GM19395 (cell line): ENCODE data around the gene SYNDIG1.
"Not testable (repeated sequence)": the region's sequence is repeated elsewhere in the genome, so short reads cannot be mapped to it uniquely, and the experiment has no call there.

Source experiments
- ATAC-seq: cut with Tn5 transposase; IDR thresholded peaks from one replicate; pipeline ENCODE4 v1.9.1; 2021; ENCODE audit warnings: mild to moderate bottlenecking, moderate library complexity; ENCODE audit not compliant: unreplicated experiment

The SYNDIG1 gene

GRCh38 chr20:24608926-24609667 lies 139.7 kb downstream of the SYNDIG1 start:
- peak; percentile 73 for ATAC-seq

DNA sequence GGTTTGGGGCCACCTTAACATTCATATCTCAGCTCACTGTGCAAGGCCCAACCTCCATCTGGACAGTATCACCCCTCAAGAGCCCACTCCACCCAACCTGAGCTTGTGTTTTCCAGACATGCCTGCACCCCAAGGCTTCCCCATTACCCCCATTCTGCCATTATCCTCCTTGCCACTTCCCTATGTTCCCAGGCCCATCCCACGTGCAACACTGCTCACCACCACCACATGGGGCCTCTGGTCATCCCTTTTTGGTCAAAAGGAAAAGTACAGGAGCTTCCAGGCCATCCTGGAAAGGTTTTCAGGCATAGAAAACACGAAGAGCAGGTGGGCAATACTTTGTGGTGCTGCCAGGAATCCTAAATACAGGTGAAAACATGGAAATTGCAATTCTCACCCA lies 140.3 kb downstream of the SYNDIG1 start:
- ATAC-seq, result no peak

DNA sequence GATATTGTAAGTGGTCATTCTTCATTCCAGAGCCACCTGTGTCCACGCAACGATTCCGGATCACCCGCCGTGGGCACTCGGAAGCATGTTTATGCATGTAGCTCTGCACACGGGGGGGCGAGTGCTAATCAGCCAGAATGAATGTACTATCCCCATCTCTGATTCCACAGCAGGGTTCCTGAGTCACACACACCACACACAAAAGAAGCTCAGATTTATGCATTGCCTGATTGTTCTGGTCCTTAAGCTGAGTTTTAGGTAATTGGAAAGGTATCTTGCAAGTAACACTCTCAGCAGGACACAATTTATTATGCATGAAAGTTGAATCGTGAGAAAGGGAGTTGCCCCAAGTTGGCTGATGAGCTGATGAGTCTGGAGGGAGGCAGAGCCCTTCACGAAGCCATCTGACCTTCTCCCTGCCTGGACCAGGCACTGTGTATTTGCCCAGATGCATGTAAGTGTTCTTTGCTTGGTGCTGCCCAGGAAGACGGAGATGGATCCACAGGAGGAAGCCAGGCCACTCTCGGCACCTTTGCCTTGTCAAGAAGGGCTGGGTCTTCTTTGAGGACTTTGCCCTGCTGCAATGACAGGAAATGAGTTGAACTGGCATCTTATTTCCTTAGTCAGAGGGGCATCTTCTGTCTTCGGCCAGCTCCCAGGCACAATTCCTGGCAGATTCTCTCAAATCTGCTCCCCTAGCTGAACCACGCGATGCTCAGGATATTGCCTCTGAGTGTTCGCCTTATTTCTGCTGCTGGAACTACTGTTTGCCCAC lies 141.1 kb downstream of the SYNDIG1 start:
- ATAC-seq, result no peak

DNA sequence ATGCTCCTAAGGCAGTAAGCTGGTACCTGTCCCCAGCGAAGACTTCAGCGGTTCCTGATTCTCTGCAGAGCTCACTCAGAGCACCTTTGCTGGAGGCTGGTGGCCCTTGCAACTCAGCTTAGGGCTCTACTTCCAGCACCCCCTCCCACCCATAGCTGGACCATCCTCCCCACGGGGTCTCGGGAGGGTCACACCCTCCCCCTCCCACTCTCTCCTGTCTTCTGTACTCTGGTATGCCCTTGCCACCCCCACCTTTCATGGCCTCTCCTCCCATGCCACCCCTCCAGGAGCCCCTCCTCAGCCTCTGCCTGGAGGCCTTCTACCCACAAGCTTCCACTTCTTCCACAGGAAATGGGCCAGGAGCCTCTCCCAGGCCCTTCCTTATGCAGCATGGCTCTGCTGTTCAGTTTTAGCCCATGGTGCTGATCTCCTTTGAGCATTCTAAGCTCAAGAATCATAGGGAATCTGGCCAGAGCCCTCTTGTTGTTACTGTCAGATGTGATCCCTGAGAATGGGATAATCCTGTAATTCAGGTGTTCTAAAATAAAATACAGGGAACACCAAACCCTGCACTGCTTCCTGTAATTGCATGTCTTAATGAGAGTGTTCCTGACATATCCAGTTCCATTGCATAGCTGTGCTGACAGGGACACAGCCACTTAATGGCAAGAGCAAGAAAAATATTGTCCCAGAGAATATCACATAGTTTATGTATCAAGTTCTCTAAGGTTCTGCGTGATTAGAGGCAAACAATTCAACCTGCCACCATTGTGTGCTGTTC lies 142.1 kb downstream of the SYNDIG1 start:
- ATAC-seq, result no peak

DNA sequence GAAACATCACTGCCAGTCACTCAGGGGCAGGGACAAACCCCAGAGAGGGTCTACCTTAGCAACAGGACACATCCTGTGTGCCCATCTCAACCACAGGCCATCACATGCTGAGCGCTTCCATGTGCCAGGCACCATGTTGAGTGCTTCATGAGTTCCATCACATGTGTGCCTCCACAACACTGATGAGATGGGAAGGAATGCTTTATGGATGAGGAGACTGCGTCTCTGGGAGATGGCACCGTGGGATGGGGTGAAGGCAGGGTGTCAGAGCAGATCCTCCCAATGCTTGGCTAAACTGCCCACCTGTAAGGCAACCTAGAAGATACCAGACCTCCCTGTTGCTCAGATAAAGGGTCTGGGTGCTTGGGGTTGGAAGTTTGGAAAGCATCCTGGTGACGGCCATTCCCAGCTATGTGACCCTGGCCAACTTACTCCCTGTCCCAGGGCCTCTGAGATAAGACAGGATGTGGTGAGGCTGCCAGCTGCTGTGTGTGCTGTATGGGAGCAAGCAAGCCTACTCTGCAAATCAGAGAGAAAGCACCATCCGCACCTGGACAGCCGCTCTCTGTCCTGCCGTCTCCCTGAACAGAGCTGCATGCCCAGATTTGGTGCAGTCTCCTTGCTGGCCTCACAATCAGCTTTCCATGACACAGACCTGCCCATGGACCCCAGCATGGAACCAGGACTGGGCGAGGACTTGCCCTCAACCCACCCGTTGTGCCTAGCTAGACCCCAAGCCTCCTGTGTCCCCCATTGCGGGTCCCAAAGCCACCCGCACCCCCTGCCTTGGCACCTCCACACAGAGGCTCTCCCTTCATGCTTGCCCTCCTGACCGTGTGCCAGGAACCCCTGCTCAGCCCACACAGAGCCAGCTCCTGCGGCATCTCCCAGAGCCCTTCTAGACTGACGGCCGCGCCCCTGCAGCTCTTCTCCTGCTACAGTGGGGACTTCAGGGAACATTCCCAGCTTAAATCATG lies 143.7 kb downstream of the SYNDIG1 start:
- no peak for ATAC-seq

GRCh38 chr20:24614341-24614740 lies 144.9 kb downstream of the SYNDIG1 start:
- no peak for ATAC-seq

DNA sequence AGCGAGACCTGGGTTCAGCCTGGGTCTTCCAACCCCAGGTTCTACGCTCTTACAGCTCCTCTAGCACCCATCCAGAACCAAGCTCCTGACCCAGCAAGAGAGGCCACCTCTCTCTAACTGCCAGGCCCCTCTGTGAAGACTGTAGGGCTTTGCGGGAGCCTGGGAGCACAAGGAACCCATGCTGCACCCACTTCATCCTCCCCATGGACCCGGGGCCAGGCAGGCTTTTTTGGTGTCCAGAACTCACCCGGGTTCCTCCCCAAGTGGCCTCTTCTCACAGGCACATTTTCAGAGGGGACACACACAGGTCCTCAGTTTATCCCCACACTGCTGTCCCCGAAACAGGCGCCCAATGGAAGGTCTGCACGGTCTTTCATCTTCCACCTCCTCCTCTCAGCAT lies 145.9 kb downstream of the SYNDIG1 start:
- ATAC-seq, result no peak

DNA sequence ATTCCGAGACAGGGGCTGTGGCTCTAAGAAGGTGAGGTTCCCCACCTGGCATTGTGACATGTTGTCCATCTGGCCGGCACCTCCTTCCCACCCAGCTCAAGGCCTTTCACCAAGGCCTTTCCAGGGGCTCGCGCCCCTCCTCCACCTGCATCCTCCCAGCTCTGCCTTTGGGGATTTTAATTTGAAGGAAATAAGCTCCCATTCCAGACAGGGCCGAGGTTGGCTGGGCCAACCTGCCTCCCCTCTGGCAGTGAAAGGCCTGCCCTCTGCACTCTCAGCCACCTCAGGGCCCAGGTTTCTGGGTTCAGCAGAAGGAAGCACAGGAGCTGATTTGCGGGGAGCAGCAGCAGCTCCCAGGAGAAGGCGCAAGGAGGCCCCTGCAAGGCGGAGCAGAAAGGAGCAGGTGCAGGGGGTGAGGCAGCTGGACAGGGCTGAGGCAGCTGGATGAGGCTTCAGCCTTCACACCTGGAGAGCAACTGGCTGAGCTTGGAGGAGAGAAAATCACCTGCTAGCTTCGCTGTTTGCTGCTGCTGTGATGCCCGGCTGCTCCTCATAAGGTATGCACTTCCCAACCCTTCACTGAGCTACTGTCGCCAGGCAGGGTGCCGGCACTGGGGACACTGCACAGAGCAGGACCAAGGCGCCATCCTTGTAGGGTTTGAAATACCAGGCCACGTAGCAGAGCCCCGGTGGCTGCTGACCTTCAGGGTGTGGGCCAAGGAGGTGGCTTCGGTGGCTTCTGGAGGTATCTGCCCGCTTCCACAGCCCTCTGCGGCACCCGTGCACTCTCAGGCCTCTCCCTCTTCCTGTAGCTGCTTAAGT lies 147.0 kb downstream of the SYNDIG1 start:
- ATAC-seq, result no peak

DNA sequence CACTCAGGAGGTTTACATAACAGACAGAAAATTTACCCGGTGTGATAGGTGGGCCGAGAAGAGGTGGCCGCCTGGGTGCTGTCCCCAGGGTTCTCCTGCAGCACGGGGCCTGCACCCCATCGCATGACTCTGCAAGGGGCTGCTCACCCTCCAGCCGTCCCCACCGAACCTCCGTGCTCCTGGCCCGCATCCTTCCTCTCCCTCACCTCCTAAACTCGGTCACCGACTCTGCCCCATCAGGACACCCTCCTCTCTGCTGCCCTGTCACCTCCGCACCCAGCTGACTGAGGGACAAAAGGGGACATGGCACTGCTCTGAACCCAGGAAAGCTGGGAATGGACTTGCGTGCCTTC lies 147.6 kb downstream of the SYNDIG1 start:
- no peak for ATAC-seq

DNA sequence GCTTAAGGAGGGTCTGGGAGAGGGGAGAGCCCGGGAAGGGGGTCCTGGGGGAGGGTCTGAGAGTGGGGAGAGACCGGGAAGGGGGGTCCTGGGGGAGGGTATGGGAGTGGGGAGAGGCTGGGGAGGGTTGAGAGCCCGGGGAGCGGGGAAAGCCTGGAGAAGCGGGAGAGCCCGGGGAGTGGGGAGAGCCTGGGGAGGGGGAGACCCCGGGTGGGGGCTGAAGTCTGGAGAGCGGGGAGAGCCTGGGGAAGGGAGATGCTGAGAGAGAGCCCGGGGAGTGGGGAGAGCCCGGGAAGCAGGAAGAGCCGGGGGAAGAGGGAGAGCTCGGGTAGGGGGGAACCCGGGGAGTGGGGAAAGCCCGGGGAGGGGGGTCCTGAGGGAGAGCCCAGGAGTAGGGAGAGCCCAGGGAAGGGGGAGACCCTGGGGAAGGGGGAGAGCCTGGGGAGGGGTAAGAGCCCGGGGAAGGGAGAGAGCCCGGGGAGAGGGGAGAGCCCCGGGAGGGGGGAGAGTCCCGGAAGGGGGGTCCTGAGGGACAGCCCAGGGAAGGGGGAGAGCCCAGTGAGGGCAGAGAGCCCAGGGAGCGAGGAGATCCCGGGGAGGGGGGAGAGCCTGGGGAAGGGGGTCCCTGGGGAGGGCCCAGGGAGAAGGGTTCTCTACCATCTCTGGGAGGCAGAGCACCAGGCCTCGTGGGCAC lies 148.5 kb downstream of the SYNDIG1 start:
- no peak for ATAC-seq

GRCh38 chr20:24618739-24619138 lies 149.3 kb downstream of the SYNDIG1 start:
- ATAC-seq, result no peak

GRCh38 chr20:24619212-24619611 lies 149.8 kb downstream of the SYNDIG1 start:
- ATAC-seq, result no peak

DNA sequence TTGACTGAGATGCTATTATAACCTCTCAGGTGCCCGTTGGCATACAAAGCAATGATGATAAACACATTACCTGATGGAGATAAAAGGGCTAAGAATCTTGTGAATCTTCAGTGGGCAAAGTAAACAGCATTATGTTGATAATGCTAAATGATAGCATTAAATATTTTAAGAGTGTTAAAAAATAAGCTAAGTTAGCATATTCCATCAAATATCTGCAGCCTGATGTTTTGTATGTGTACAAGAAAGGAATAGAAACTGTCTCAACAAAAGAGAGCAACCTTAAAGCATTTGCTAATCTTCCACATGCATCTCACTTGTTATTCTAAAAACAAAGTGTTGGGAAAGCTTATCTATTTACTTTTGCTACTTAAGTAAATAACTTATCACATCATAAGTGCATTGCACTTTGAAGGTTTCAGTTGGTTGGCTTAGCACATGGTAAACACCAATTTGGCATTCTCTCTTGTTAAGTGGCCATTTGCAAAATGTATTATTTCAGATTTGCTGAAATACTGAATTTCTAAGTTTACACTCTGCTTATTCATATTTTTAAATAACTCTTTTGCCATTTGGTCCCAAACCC lies 151.6 kb downstream of the SYNDIG1 start:
- no peak for ATAC-seq

- no peak for ATAC-seq
These were observed 153.4 kb downstream of the SYNDIG1 start for GRCh38 chr20:24622856-24623255.

DNA sequence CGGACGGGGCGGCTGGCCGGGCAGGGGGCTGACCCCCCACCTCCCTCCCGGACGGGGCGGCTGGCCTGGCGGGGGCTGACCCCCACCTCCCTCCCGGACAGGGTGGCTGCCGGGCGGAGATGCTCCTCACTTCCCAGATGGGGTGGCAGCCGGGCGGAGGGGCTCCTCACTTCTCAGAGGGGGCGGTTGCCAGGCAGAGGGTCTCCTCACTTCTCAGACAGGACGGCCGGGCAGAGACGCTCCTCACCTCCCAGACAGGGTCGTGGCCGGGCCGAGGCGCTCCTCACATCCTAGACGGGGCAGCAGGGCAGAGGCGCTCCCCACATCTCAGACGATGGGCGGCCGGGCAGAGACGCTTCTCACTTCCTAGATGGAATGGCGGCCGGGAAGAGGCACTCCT lies 156.7 kb downstream of the SYNDIG1 start:
- ATAC-seq, result not testable (repeated sequence)

DNA sequence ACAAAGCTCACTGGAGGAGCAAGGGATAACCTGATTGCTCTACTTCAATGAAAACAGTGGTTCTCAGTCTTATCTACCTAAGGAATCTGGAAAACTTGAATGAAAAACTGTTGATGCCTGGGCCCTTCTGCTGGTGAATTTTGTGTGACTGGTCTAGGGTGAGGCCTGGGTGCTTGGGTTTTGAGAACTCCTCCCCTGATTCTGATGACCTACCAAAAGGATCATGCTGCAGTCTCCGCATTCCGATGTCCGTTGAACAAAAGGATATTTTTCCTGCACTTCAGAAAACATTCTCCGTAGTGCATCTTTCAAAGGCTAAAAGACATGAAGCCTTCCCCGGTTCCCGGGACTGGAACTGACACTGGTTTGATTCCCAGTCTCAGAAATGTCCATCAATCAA lies 157.9 kb downstream of the SYNDIG1 start:
- no peak for ATAC-seq

GRCh38 chr20:24627926-24628325 lies 158.5 kb downstream of the SYNDIG1 start:
- no peak for ATAC-seq

DNA sequence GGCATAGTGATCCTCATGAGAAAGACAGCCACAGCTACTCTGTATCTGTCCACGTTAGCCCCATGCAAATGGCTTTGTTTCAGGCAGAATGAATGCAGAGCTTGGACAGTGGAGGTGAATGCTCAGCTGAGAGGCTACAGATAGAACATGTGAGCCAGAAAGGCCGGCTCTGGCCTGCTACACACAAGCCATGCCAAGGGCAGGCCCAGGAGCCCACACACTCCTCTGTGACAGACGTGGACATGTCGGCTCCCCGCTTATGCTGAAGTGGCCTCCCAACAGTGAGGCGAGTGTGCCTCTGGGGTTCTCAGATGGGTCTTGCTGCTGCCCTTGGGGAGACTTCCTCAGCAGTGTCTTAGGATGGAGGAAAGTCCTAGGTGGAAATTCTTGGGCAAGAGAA lies 159.6 kb downstream of the SYNDIG1 start:
- ATAC-seq, result no peak

DNA sequence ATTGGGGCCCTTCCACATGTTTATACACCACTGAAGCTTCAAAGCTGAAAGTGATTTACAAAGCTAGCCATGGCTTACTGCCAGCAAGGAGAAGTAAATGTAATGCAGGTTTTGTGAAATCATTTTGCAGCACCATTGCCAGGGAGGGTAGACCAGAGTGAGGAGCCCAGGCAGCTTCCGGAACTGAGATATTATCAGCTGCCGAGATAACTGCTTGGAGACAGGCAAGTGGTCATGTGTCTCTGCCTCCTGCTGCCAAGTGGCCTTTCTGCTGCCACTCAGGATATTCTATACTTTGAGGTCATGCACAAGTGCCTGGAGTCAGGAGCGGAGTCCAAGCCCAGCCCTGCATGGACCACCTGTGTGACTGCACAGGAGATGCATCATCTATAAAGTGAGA lies 160.2 kb downstream of the SYNDIG1 start:
- no peak for ATAC-seq
